GM18868 (cell line): ENCODE measurements around the gene DOCK3.
A peak's percentile ranks its signal among the peaks of the same experiment; 100 is the strongest.
"Not testable (repeated sequence)": the region's sequence is repeated elsewhere in the genome, so short reads cannot be mapped to it uniquely, and the experiment has no call there.

Experiments used
- ATAC-seq: cut with Tn5 transposase; IDR thresholded peaks from one replicate; pipeline ENCODE4 v1.9.1; 2021; ENCODE audit warnings: mild to moderate bottlenecking, moderate library complexity; ENCODE audit not compliant: unreplicated experiment

Gene DOCK3

GRCh38 chr3:50874876-50875275, 200.1 kb downstream of the DOCK3 start:
- not testable (repeated sequence) for ATAC-seq

DNA sequence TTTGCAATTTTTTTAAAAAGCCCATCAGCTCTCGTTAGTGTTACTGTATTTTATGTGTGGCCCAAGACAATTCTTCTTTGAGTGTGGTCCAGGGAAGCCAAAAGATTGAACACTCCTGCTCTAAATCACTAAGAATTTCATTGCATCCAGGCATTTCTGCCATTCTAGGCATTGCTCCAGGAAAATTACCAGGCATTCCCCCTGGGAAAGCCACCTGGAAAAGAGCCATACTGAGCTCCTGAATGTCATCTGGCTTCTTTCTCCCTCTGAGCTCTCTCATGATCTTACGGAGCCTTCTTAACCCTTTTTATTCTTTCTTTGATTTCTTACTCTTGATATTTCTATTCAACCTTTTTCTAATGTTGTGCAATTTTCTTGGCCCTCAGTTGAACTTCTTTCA, 202.2 kb downstream of the DOCK3 start:
- no peak for ATAC-seq

GRCh38 chr3:50882733-50883132, 208.0 kb downstream of the DOCK3 start:
- ATAC-seq: not testable (repeated sequence)

DNA sequence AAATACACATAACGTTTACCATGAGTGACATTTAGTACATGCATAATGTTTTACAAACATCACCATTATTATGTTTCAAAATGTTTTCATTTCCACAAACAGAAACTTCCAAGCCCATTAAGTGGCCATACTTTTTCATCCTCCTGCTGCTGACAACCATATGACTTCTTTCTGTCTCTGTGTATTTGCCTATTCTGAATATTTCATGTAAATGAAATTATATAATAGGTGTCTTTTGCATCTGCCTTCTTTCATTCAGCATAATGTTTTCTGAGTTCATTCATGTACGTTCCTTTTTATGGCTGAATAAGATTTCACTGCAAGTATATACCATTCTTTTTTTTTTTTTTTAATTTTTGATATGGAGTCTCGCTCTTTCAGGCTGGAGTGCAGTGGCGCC, 209.0 kb downstream of the DOCK3 start:
- no peak for ATAC-seq

DNA sequence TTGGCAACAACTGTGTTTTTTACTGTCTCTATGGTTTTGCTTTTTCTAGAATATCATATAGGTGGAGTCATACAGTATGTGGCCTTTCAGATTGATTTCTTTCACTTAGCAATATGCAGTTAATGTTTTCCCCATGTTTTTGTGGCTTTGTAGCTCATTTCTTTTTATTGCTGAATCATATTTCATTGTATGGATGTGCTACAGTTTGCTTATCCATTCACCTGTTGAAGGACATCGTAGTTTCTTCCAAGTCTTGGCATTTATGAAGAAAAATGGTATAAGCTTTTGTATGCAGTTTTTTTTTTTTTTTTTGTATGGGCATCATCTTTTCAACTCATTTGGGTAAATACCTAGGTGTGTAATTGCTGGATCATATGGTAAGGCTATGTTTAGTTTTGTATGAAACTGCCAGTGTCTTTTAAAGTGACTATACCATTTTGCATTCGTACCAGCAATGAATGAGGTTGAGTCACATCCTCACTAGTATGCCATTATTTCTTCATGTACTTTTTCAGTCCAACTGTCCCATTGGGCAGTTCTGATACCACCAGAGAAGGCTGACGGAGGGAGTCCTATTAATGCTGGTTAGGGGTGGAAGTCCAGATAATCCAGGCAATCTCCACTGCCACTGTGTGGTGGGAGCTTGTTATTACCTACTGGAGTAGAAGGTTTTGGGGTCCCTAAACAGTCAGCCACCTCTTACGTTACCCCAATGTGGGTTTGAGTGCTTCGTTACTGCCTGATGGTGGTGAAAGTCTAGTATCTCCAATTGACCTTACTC, 210.5 kb downstream of the DOCK3 start:
- no peak for ATAC-seq

- no peak for ATAC-seq
Observed at GRCh38 chr3:50890688-50891344, 216.1 kb downstream of the DOCK3 start.

GRCh38 chr3:50901097-50901496, 226.4 kb downstream of the DOCK3 start:
- ATAC-seq: not testable (repeated sequence)

- no peak for ATAC-seq
Observed at GRCh38 chr3:50912746-50913145, 238.0 kb downstream of the DOCK3 start.

GRCh38 chr3:50913260-50913659, 238.5 kb downstream of the DOCK3 start:
- ATAC-seq: no peak

GRCh38 chr3:50922071-50922470, 247.3 kb downstream of the DOCK3 start:
- not testable (repeated sequence) for ATAC-seq

- no peak for ATAC-seq
Observed at GRCh38 chr3:50923955-50924354, 249.2 kb downstream of the DOCK3 start.

DNA sequence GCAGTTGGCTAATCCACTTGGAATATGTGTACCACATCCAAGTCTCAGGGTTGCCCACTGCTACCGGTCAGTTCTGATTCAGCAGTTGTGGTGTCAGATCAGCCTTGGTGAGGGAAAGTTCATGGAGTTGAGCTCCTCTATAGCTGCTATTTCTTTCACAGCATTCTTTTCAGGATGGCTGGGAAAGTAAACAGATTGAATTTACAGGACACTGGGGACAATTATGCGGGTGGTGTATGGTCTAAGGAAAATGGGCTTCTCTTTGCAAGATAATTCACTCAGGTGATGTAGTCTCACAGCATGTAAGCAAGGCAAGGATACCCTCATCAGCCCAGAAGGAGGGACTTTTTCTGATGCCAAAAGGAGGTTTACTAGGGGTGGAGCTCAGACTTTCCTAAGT, 249.9 kb downstream of the DOCK3 start:
- no peak for ATAC-seq

DNA sequence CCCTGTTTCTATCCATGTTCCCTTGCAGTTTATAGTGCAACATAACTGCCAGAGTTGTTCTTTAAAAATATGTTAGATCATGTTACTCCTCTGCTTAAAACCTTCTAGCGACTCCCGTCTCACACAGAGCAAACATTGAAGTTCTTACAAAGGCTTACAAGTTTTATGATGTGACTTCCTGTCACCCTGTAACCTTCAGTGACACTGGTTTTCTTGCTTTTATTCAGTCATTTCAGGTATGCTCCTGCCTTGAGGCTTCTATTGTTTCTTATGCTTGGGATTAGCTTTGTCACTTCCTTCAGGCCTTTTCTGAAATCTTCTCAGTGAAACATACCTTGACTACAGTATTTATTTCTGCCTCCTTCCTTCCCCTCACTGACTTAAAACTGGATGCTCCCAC, 252.1 kb downstream of the DOCK3 start:
- no peak for ATAC-seq

DNA sequence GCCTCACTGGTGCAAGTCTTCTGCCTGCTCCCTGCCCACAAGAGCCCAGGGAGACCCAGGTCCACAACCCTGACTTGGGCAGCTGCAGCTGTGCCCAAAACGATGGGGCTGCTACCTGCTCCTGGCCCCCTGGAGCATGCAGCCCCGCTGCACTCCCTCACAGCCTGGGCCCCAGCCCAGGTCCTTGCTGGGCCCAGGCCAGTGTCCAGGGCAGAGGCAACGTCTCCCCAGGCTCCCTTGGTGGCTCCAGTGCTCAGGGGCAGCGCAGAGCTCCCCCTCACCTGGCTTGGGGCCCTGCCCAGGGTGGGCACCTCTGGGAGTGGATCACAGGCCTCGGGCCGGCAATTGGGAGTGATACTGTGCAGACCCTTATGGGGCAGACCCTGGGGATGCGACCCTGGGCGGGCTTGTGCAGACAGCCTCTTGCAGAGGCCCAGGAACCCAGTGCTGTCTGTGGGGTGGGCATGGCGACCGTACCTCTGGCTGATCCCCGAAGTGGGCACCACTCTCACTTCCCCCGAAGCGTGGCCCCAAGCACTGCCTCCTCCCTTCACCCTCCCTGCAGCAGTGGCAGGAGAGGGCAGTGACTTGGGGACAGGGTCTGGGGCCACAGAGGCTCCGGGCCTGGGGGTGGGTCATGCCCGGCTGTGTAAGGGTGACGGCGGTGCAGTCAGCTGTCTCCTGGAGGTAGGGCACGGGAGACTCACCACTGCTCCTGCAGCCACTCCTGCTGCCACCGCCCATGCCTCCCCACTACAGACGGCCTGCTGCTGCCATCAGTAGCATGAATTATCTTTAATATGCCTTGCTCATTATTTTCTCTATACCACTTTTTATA, 255.9 kb downstream of the DOCK3 start:
- no peak for ATAC-seq

- ATAC-seq: not testable (repeated sequence)
Observed at GRCh38 chr3:50932918-50933317, 258.2 kb downstream of the DOCK3 start.

DNA sequence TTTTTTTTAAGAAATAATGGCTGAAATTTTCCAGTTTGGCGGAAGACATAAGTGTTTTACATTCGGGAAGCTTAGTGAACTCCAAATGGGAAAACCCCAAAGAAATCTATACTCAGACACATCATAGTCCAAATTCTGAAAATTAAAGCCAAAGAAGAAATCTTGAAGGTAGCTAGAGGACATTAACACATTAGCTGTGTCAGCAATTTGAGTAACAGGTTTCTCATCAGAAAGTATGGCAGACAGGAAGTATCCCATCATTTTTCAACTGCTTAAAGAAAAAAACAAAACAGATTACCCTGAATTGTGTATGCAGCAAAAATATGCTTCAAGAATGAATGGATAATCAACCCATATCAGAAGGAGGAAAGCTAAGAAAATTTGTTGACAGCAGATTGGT, 261.7 kb downstream of the DOCK3 start:
- ATAC-seq: no peak

- no peak for ATAC-seq
Observed at GRCh38 chr3:50947419-50947818, 272.7 kb downstream of the DOCK3 start.

- no peak for ATAC-seq
Observed at GRCh38 chr3:50950591-50950990, 275.9 kb downstream of the DOCK3 start.

DNA sequence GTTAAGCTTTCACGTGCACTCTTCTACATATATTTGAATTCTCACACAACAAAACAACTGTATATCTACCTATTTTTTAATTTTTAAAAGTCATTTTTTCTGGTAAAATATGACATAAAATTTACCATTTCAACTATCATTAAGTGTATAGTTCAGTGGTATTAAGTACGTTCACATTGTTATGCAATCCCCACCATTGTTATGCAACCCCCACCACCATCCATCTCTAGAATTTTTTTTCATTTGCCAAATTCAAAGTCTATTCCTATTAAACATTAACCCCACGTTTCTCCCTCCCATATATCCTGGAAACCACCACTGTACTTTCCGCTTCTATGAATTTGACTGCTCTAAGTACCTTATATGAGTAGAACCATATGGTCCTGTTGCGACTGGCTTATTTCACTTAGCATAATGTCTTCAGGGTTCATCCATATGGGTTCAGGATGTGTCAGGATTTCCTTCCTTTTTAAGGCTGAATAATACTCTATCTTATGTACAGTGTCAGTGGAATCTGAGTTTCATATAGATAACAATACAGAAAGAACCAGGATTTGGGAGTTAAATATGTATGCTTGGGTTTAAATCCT, 279.2 kb downstream of the DOCK3 start:
- ATAC-seq: no peak

DNA sequence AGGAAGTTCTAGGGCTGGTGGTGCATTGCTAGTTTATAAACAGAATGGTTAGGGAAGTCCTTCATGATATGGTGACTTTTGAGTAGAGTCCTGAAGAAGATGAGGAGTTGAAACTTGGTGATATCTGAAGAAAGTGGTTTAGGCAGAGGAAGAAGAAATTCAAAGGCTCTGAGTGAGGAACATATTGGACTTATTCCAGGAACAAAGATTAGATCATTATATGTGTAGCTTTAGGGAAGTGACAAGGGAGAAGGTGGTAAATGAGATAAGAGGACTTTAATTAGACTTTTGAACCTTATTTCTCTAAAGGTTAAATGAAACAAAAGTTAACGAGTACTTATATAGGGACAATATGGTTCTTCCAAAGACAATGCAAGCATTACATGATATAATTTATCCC, 286.7 kb downstream of the DOCK3 start:
- no peak for ATAC-seq

- peak; percentile 72 for ATAC-seq
Observed at GRCh38 chr3:50971487-50971924, 296.8 kb downstream of the DOCK3 start.
